GM18507 (cell line): Measurements from ENCODE around the gene SRPRA.
"Not testable (repeated sequence)": the region's sequence is repeated elsewhere in the genome, so short reads cannot be mapped to it uniquely, and the experiment has no call there.

Experiments
- DNase-seq: peaks from one replicate; pipeline ENCODE4 v3.0.0; 2011; ENCODE audit warnings: low read depth; ENCODE audit not compliant: insufficient read length; ENCODE audit errors: extremely low spot score
- FAIRE-seq: peaks from 2 replicates; lab custom pipeline; 2011; peaks lifted over from hg19 to GRCh38; lab: Jason Lieb, UNC

Gene SRPRA

DNA sequence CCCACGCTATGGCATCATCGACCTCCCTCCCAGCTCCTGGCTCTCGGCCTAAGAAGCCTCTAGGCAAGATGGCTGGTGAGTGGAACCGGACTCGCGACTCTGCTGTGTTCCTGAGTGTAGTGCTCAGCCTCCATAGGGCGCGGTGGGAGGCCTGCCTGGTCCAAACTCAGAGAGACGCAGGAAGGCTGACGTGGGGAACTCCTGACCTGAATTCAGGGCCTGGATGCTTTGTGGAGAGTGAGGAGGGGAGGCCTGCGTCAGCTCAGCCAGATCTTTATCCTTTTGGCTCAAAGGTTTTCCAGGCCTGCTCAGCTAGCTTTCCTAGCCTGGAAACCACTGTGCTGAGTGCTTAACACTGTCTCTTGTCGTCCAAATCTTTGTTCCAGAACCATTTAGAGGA lies 22.2 kb upstream of the SRPRA start:
- DNase-seq (no peak), FAIRE-seq (no peak)

DNA sequence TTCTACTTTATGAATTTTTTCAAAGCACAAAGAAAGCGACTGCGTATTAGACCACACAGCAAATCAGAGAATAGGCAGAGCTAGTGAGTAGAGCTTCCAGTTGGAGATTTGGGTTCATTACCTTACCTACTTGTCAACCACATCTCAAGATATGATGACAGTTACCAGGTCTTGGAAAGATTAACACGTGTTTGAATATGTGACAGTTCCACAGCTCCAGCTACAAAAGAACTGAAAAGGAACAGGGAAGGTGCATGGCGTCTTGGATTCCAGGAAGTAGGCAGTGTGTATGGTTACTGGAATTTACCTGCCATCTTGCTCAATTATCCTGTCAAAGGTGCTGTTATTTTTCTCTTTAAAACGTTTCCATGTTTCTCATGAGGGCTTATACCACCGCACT lies 19.5 kb upstream of the SRPRA start:
- FAIRE-seq (no peak), DNase-seq (no peak)

DNA sequence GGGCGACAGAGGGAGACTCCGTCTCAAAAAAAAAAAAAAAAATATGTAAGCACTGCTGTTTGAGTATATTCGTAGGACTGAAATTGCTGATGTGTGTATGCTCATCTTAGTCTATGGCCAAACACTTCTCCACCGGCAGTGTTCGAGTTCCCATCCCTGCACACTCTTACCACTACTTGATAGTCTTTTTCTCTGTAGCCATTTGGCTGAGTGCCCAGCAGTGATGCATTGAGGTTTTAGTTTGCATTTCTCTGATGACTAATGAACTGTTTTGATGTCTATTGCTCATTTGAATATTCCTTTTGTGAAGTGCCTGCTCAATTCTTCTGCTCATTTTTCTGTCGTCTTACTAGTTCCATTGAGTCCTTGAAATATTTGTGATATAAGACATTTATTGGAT lies 16.1 kb upstream of the SRPRA start:
- DNase-seq (no peak), FAIRE-seq (peak; percentile 76)

DNA sequence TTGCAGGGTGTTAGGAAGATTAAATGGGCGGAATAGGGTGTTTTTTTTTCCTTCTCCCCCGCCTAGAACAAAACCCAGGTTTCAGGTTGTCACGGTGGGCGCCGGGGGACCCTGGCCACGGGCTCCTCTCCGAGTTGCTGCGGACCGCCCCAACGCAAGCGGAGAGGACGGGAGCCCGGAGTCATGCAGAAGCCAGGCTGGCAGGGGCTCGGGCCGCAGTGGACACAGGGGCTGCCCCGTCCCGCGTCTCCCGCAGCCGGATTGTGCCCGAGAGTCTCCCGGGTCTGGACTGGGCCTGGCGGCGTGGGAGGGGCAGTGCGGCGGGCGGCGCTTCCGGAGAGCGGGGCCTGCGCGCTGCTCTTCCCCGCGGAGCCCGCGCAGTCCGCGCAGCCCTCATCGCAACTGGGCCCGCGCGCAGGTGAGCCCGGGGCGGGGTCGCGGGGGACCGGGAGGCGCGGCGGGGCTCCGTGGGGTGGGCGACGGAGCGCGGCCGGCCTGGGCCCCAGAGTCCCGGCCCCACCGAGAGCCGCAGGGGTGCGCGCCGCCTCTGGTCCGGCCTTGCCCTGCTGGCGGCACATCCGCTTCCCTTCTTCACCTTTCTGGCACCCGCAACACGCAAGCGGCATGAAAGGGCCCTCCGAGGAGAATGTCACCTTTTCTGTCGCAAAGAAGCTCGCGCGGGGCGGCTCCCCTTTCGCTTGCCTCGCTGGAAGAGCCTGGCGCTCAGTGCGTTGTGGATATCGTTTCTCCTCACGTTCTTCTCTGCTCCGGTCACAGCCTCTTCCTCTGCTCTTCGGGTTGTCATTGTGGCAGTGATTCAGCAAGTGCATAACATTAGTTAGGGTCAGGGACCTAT lies 14.3 kb upstream of the SRPRA start, which contains the start of gene TIRAP:
TIRAP (plus strand) TSS at position 358 of the 856 bp plus-strand sequence. CDS start 7,802 bp downstream, outside the sequence.
- peak; percentile 63 for FAIRE-seq
- no peak for DNase-seq

DNA sequence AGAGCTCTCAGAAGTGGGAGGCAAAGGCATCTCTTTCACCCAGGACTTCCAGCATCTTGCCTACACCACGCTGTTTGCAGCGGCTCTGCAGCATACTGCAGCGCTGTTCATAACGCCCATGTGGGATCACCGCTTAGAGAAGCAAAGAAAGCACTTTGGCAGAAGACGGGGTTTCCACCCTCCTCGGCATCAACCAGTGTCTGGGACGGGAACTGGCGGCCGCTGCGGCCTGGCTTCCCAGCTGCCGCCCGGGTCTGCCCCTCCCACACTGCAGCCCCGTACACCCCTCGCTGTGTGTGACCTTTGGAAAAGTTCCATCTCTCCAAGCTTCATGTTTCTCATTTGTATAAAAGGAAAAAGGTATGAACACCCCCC lies 13.7 kb upstream of the SRPRA start:
- no peak for DNase-seq
- FAIRE-seq, result no peak

DNA sequence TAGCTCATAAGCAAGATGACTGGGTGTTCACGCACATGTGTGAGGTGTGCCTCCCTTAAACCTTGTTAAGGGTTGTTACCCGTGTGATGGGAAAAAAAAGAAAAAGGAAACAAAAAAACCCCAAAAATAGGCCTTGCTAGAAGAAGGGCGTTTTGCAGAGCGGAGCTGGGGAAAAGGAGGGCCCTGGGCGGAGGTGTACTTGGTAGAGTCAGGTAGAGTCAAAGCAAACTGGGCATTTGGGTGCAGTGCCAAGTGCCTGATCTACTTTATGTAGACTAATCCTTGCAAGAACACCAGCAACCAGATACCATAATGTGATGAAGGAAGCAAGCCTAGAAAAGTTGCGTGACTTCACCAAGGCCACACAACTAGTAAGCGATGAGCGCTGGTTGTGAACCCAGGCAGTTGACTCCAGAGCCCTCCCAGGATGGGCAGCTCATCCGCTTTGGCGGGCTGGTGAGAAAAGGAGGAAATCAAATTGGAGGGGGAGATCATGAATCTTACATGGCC lies 13.0 kb upstream of the SRPRA start:
- DNase-seq (no peak), FAIRE-seq (no peak)

DNA sequence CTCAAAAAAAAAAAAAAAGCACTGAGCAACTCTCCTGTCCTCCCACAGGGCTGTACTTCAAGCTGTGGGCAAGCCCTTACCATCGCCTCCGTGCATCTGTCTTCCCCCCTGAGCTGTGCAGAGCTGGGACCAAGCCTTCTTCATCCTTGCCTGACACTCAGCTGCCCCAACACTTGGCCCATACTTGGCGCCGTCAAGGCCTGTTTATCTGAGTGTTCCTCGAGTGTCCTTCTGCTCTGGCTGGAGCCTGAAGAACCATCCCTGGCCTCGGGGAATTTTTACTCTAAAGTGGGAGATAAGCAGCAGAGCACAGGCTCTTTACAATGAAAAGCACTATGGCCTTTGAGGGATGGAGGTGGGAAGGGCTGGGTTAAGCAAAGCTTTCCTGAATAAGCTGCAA lies 12.6 kb upstream of the SRPRA start:
- DNase-seq (no peak), FAIRE-seq (no peak)

DNA sequence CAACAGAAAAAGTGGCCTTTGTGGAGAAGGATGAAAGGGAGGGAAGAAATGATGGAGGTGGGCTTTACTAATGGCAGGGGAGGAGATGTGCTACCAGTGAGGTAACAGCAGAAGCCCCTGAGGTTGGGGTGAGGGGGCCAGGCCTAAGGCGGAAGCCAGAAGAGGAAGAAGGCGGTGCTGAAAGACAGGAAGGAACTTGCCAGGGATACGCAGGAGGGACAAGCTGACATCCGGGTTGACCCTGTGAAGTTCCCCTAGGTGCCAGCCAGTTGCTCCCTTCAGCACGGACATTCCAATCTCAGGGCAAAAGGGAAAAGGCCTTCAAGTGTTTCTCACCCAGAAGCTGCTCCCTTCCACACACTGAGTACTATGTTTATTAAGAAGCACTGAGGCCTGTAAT lies 11.9 kb upstream of the SRPRA start:
- no peak for FAIRE-seq

DNA sequence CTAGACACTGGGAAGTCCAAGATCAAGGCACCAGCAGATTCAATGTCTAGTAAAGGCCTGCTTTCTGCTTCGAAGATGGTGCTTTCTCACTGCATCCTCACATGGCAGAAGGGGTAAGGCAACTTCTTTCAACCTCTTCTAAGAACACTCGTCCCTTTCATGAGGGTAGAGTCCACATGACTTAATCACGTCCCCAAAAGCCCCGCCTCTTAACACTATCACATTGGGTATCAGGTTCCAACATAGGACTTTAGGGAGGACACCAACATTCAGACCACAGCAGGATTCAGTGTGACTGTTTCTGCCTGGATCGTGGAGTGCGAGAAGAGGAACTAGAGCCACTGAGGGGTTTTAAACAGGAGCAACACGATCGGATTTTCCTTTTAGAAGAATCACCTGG lies 10.5 kb upstream of the SRPRA start:
- FAIRE-seq (no peak), DNase-seq (no peak)

More for the DNA sequence above, 11.9 kb upstream of the SRPRA start:
- DNase-seq, result no peak

DNA sequence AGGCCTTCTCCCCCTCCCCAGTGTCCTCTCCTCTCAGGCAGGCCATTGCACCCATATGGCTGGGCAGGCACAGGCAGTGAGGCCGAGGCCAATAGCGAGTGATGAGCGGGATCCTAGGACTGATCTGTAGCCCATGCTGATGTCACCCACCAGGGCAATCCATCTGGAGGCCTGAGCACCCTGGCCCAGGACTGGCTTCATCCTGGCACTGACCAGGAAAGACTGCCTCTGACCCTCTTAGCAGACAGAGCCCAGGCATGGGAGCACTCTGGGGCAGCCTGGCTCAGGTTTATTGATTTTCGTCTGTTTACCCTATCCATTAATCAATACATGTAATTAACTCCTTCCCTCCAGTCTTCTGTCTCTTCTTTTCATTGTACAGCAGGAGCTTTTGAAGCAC lies 9.1 kb upstream of the SRPRA start:
- FAIRE-seq (no peak), DNase-seq (no peak)

DNA sequence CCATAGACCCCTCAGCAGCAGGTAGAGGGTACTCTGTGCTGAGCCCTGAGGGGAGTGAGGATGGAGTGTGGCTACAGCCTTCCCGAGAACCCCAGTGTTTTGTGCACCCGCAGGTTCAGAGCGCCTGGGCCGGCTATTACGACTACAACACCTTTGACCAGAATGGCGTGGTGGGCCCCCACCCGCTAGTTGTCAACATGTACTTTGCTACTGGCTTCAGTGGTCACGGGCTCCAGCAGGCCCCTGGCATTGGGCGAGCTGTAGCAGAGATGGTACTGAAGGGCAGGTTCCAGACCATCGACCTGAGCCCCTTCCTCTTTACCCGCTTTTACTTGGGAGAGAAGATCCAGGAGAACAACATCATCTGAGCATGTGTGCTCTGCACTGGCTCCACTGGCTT lies 8.6 kb upstream of the SRPRA start:
- DNase-seq (no peak), FAIRE-seq (no peak)

DNA sequence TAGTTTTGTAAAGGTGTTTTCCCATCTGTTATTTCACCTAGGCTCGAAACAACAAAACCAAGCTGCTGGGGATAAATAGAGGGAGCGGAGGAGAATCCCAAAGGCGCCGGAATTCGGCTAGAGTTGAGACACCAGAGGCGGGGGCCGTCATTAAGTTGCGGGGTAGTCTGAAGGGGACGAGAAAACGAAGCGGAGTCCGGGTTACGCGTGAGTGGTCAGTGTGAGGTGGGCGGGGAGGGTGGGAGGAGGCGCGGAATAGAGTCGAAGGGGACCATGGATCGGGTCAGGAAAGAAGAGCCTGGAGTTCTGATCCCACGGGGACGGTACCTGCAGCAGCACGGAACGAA lies 361 bp downstream of the SRPRA start:
- DNase-seq, result no peak
- FAIRE-seq, result no peak

DNA sequence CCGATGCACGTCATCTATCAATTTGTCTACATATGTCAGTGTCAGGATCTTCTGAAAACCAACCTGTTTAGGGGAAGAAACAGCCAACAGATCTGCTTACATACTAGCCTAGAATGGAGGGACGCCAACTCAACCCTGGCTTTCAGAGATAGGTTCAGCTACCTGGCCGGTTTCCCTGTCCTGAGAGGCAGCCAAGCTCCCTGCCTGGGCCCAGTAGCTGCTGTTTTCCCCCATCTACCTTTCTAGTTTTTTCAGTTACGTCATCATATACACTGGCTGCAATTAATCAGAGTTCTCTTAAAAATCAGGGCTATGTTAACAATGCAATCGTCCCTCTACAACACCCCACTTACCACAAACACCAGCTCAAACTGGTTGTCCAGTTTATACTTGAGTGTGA lies 1.0 kb downstream of the SRPRA start:
- FAIRE-seq (no peak), DNase-seq (no peak)

DNA sequence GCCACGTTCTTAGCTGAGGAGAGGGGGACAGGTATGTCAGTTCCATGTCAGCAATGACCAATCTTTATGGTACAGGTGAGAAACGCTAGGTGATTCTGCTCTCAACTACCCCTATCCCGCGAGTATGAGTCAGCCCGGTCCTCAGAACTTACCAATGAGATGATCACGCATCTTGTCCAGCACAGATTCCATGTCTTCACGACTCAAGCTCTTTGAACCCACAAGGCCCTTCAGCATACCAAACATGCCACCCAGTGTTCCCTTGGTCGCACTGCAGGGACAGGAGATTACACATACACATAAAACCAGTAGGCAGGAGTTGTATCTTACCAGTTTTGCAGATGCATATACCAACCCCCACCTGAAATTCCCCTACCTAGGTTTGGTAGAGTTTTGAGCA lies 2.9 kb downstream of the SRPRA start:
- DNase-seq, result no peak

DNA sequence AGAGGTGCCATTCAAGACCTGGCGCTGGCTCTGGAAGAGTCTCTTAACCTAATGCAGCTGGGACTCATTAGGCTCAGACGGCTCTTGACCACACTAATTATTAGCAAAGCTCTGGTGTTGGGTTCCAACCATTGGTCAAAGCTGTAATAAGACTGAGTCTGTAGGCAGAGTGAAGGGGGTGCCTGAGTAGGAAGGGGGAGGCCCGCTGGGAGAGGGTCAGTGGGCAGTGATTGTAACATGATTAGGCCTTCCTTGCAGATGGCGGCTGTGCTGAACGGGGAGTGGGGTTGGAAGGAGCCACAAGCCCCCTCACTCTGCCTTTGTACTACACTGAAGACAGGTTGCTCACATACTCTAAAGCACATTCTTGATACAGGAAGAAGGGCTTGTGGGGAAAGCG lies 5.2 kb downstream of the SRPRA start:
- DNase-seq, result no peak
- FAIRE-seq, result no peak

More for the DNA sequence above, 2.9 kb downstream of the SRPRA start:
- FAIRE-seq, result no peak

DNA sequence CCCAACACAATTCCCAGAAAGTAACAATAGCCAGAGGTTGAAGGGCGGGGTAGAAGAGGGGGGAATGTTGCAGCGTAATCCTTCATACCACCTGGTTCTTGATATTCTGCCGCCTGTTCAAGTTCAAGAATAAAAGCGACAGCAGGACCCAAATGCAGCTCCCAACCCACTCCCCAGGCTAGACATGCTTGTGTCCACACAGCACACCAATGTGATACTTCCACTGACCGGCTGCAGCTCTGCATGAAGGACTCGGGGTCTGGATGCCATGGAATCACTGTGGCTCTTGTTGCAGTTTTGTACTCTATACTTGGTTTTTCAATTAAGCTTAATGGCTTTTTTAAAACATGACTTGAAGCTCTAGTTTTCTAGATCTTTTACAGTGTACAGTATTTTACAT lies 6.5 kb downstream of the SRPRA start:
- FAIRE-seq (no peak), DNase-seq (no peak)

DNA sequence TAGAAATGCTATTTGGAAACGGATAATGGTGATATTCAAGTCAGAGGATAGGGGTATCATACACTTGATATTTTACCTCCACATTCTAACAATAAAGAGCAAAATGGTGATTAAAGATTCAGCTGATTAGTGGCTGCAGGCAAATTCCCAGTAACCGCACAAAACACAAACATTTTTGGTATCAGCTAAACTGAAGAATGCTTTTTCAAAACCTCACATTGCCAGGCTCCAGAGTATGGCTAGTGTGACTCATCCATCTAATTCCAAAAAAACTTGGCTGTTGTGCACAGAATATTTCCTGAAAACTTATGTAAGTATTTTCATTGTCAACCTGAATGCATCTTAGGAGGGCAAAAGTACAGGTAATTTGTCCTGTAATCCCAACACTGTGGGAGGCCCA lies 10.9 kb downstream of the SRPRA start:
- no peak for FAIRE-seq
- DNase-seq, result no peak

DNA sequence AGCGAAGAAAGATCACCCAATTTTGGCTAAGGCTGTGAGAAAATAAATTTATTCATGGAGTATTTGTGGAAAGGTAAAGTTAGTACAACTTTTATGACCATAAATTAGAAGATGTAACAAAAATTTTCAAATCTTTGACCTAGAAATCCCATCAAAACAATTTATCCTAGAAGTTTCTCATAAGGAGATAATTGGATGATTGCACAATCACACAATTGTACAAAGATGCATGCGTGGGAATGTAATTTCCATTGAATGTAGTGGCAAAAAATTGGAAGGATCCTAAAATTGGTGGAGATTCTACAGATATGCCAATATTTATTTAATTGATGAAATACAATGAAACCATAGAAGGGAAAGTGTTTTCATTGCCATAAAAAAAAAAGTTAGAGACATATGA lies 11.6 kb downstream of the SRPRA start:
- FAIRE-seq (no peak), DNase-seq (no peak)

DNA sequence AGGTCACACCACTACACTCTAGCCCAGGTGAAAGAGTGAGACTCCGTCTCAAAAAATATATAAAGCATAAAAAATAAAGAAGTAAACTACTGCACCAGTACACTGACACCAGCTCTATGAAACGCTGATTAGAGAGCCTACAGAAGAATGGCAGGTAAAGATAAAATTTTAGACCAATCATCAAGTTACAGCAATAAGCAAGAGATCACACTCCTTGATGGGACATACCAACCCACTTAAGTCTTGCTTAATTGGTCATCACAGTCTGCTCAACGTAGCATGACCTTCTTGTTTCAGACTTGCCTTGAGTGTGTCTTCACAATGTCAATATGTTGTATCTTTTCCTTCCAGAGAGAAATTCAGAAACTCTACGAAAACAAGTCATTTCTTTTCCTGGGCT lies 12.5 kb downstream of the SRPRA start:
- FAIRE-seq (no peak), DNase-seq (no peak)

DNA sequence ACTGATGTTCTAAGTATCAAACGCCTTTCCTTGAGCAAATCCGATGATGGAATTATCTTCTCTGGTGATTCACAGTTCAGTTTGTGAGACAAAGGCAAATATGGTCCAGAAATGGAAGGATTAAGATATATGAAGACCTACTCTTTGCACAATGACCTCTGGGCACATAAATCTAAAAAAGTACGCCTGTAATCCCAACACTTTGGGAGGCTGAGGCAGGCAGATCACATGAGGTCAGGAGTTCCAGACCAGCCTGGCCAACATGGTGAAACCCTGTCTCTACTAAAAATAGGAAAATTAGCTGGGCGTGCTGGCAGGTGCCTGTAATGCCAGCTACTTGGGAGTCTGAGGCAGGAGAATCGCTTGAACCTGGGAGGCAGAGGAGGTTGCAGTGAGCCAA lies 13.2 kb downstream of the SRPRA start:
- FAIRE-seq, DNase-seq: not testable (repeated sequence)

DNA sequence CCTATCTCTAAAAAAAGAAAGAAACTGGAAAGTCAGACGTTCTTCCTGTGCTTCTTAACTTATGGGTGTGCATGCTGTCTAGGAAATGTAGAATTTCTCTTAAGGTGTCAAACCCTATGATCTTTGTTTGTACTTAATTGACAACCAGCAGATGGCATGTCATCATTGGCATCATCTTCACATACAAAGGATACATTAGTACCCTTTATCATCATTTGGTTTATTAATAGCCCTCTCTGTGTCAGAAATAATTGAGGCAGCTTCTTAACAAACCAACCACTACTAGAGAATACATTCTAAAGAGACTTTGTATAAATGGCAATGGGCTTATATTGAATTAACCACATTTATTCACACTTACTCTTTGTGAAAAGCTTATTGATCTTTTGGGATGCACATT lies 13.9 kb downstream of the SRPRA start:
- no peak for FAIRE-seq

DNA sequence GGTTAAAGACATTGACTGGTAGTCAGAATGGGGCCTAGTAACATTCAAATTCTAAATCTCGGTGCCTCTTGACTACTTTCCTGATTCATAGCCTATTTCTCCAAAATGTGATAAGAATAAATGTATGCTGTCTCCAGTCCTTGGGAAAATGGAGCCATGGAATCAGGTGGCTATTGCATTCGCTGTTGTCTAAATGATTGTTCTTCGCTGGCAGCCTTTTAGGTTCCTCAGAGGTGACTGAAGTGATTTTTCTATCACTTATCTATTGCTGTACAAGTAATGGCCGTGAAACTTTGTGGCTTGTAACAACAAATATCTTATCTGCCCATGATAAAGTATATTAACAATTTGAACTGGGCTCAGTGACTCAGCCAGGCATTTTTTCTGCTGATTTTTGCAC lies 15.4 kb downstream of the SRPRA start:
- FAIRE-seq (no peak), DNase-seq (no peak)

More for the DNA sequence above, 13.9 kb downstream of the SRPRA start:
- DNase-seq, result no peak
